Stimulated activated CD8-positive, alpha-beta memory T cell treated with anti-CD3 and anti-CD28 coated beads, Interleukin-4, amount 100 ng/mL, for 4 hours (primary cell): ENCODE results near the gene PALM3.

ENCODE experiments used
- DNase-seq, 2 donors: peaks; one replicate each; pipeline ENCODE4 v3.0.0-alpha.2; 2020; ENCODE audit warnings: low read depth in 2 of 2, low spot score in 1 of 2

PALM3 gene

DNA sequence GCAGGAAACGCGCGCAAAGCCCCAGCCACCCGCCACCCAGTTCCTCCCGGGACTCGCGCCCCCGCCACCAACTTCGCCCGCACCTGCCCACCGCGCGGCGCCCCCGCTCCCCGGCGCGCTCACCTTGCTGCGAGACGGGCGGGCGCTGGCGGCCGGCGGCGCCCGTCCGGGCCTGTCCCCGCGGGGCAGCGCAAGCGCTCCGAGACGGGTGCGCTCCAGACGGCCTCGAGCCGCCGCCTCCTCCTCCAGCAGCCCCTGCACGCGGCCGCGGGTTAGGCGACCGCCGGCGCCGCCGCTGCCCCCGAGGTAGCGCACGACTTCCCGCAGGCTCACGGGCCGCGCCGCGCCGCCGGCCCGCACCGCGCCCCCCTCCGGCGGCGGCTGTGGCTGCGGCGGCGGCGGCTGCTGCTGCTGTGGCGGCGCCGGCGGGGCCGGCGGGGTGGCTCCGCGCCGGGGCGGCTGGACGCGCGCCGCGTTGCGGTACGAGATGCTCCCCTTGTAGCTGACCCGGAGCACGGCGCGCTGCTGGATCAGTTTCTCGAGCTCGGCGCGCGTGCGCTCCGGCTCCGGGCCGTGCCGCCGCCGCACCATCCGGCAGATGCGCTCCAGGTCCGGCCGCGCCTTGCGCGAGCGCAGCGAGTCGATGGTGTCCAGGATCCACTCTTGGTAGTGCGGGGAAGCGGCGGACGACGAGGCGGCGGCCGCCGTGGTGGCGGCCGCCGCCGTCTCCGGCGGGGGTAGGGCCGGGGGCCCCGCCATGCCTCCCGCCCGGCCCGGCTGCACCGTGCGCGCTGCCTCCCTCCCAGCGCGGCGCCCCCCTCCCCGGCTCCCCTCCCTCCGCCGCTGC is 28.0 kb upstream of the PALM3 start:
- DNase-seq = no peak

DNA sequence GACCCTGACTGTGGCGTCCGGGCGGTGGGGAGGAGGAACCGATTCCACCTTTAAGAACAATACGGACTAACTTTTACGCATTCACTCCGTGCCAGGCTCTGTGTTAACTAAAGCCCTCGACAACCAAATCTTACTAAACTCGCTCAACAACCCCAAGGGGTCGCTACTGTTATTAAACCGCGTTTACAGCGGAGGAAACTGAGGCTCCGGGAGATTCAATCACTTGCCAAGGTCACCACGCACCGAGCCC is 27.5 kb upstream of the PALM3 start:
- DNase-seq = no peak

DNA sequence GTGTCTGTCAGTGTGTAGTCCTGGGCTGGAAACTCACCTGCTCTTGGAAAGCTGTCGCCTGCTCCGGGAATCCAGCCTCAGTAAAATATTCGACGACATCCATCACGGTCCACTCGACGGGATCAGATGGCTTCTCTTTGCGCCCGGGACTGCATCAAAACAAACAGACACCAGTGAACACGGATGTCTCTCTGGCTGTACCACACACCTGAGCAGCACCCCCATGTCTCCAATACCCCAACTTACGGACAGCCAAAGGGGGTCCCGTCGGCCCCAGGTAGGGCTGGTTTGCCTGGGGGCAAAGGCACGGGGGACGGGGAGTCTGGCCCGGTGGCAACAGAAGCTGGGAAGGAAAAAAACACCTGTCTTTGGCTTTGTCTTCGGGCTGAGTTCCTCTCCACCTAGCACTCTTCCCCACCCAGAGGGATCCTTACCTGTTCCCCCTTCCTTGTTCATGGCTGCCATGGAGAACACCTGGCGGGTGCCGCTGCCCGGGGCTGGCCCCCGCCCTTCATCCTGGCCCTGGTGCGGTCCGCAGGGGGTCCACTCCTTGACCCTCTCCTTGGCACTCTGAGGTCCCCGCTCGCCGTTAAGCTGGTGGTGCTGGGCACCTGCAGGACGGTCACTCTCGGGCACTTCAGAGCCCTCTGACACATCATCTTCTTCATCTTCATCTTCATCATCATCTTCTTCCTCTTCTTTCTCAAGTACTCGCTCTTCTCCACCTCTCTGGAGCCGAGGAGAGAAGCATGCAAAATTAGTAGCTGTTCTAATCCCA is 26.9 kb upstream of the PALM3 start:
- DNase-seq = no peak

- no peak for DNase-seq
Observed at GRCh38 chr19:14086098-14086497, 24.2 kb upstream of the PALM3 start.

DNA sequence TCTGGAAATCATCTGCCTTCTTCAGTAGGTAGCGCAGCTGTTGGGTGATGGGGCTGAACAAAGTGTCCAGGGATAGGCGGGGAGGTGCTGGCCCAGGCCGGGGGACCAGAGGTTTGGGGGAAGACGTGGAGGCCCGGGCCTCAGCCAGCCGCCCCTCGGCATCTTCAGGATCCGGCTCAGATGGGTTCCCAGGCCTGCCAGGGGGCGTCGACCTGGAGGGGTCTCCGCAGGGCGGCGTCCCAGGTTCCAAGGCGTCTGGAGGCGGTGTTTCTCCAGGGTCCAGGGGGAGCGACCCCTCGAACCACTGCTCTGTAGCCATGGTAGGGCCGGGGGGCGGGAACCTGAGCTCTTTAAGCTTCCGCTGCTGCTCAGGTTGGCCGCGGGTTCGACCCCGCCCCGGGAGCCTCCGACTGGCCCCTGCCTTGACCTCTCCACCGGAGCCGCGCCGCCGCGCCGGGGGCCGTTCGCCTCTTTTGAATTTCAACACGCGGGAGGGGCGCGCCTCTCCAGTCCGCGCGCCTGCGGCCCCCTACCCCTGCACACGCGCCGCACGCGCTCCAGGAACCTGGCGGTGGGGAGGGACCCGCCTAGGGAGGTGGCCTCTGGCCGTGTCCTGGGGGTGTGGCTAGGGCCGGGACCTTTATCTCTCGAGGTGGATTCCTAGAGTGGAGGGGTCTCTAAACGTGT is 23.6 kb upstream of the PALM3 start, which contains the start of gene C19orf67:
C19orf67 (minus strand) TSS at position 475 of the 687 bp plus-strand sequence; CDS start at position 319, 156 bp downstream.
- DNase-seq = no peak

- DNase-seq = no peak
Observed at GRCh38 chr19:14082675-14082960, 20.7 kb upstream of the PALM3 start.

GRCh38 chr19:14081797-14082674 is 20.2 kb upstream of the PALM3 start:
- DNase-seq = no peak

DNA sequence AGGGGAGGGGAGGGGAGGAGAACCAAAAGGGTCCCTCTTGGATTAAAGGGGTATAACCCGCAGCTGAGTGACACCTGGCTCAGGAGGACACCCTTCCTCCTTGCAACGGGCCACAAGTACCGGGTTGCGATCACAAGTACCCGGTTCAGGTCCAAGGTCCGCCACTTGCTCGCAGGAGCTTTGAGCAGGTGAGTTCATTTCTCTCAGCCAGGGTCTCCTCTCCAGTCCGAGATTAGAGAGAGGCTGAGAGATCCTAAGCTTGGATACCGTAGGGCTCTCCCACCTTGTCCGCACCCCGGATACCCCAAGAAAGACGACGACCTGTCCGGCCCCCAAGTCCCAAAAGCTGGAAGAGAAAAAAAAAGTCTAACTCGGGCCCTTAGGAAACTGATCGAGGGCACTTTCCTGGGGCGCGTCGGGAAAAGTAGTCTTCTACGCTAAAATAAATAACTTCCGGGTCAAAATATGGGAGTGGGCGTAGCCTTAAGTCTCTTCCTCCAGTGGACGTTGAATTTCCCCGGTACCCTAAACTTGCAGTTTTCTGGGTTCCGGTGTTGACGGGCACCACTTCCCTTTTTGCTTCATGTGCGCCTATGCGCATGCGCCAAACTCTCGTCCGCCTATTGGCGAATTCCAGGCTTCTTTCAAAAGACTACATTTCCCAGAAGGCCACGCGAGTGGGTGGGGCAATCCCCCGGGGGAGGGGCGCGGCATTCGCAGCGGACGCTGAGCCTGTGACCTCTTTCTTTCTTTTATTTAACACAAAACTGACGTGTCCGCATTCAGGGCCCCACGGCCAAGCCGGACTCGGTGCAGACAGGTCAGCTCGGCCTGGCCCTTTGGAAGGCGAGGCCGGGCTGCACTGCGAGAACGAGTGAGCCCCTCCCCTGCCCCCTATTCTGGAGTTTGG is 19.3 kb upstream of the PALM3 start:
- DNase-seq = peak; percentile 98 to 99

DNA sequence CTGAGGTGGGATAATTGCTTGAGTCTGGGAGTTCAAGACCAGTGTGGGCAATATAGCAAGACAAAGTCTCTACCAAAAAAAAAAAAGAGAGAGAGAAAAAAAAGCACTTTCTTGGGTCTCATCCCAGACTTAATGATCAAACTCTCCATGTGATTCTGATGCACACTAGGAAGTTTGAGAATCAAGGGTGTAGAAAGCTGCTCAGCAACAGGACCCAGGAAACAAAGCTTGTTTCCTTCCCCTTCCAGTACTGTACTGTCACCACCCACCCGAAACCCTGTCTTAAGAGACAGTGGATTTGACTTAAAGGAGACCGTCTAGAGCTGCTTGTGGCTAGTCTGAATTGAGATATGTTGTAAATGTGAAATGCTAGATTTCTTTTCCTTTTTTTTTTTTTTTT is 16.5 kb upstream of the PALM3 start:
- no peak for DNase-seq

GRCh38 chr19:14073925-14074838 is 12.3 kb upstream of the PALM3 start:
- DNase-seq = no peak

GRCh38 chr19:14073261-14073924 is 11.5 kb upstream of the PALM3 start:
- DNase-seq = peak in 1 of 2 donors; percentile 43

DNA sequence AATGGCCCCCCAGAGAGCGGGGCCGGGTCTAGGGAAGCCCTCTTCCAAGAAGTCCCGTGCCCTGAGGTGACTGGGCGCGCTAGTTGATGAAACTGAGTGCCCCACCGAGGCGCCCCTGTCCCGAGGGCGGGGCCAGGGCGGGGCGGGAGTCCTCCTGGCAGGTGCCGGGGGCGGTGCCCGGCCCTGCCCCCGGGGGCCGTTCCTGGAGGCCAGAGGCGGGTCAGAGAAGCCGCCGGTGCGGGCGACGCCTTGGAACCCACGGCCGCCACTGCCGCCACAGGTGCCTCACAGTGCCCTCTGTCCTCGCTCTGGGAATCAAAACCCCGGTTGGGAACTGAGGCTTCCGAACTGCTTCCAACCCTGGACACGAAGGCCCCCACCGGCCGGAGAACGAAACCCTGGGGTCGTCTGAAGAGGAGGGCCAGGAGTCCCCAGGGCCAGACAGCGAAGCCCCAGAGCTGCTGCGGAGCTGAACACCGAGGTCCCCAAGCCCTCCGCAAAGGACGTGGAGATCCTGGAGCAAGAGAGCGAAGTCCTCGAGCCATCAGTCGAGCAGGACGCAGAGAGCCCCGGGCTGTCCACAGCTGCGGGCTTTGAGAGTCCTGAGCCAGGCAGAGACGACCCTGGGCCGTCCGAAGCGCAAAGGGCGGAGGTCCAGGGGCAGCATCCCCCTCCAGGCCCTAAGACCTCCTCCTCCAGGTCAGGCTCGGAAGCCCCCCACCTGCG is 10.8 kb upstream of the PALM3 start, which contains the start of gene MISP3:
MISP3 (plus strand) TSS at position 252 of the 726 bp plus-strand sequence. CDS start 524 bp downstream, outside the sequence.
- DNase-seq = no peak

GRCh38 chr19:14070268-14071050 is 8.6 kb upstream of the PALM3 start:
- DNase-seq = no peak

DNA sequence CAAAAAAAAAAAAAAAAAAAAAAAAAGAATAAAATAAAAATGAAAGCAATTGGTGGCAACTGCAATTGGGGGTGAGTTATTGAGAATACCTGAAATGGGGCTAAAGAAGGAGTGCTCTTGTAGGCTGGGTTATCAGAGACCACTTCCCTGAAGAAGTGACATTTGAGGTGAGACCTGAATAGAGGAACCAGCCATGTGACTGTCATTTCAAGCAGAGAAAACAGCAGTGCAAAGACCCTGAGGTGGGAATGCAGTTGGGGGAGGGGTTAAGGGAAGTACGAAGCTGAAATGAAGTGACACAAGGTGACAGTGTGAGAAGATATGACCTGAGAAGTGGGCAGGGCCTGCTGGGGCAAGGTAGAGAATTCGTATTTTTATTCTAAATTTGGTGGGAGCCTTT is 4.3 kb upstream of the PALM3 start:
- DNase-seq = no peak

DNA sequence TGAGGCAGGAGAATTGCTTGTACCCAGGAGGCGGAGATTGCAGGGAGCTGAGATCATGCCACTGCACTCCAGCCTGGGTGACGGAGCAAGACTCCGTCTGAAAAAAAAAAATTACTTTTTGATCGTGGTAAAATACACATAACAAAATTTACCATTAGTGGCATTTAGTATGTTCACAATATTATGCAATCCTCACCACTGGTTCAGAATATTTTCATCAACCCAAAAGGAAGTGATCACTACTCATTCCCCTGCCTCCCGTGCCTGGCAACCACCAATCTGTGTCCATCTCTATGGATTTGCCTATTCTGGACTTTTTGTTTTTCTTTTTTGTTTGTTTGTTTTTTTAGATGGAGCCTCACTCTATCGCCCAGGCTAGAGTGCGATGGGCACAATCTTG is 1.2 kb upstream of the PALM3 start:
- DNase-seq = no peak

GRCh38 chr19:14062558-14062855 is 631 bp upstream of the PALM3 start:
- DNase-seq = no peak

- no peak for DNase-seq
Observed at GRCh38 chr19:14061081-14061749, 661 bp downstream of the PALM3 start.
